K562 (cell line): Measurements from ENCODE around the gene AK5. TPM values are rescaled to one million over a fixed set of nuclear protein-coding genes. Genes with fewer than 3 reads are reported as not detected.

Experiments used
- ATAC-seq: fragments of 200-7000 bp; cut with Tn5 transposase; 3 replicates; pipeline ENCODE4 v1.9.1; 2020; ENCODE audit warnings: moderate library complexity
- BruUV-seq: library from RNA; stranded (reverse); fragments of 400-500 nt; replicated peaks from 2 replicates; lab custom pipeline; 2021; lab: Mats Ljungman, UMichigan
- CTCF ChIA-PET: fragments of 300-600 bp; formaldehyde crosslinking; extraction: SDS; loops from one replicate; lab custom pipeline; 2021; ENCODE audit warnings: low intra/inter-chr PET ratio; lab: Yijun Ruan, JAX
- POLR2A ChIA-PET: fragments of 300-600, 350-650 bp; sonication (Branson Sonifier 250); formaldehyde crosslinking; extraction: SDS; loops from one replicate; lab custom pipeline; 2021; ENCODE audit warnings: antibody characterized with exemption, inconsistent platforms; lab: Yijun Ruan, JAX
- DNase-seq, 4 experiments: peaks; one replicate each; pipeline versions ENCODE4 v3.0.0 to v3.0.0-alpha.2; 2011 to 2018; ENCODE audit warnings: low spot score in 3 of 4, mixed read lengths in 3 of 4; ENCODE audit errors: extremely low read depth in 1 of 4
- FAIRE-seq: peaks from 2 replicates; lab custom pipeline; 2011; peaks lifted over from hg19 to GRCh38; lab: Jason Lieb, UNC
- H2AFZ ChIP-seq: 2 replicates; pipeline ENCODE4 v1.6.0; 2011; ENCODE audit warnings: low read depth, low read length, control low read depth, inconsistent platforms
- H3K27ac ChIP-seq: fragments of 200-600 bp; 3 replicates; pipeline ENCODE4 v1.8.0; 2011; ENCODE audit warnings: low read depth, mild to moderate bottlenecking, control low read depth, inconsistent platforms, low read length, moderate library complexity, mixed read lengths; ENCODE audit errors: extremely low read depth
- H3K27me3 ChIP-seq, 2 experiments: fragments of 300-600 bp in 1 of 2; 2 replicates in 1 of 2; 3 replicates in 1 of 2; pipeline versions ENCODE4 v1.6.0 to v1.8.0; 2011; ENCODE audit warnings: inconsistent platforms in 2 of 2, low read length in 2 of 2, mild to moderate bottlenecking in 1 of 2, mixed read lengths in 1 of 2, moderate library complexity in 1 of 2; ENCODE audit not compliant: control insufficient read depth in 2 of 2, insufficient read depth in 2 of 2
- H3K36me3 ChIP-seq: fragments of 300-600 bp; 3 replicates; pipeline ENCODE4 v1.8.0; 2011; ENCODE audit warnings: mild to moderate bottlenecking, low read length, inconsistent platforms; ENCODE audit not compliant: control insufficient read depth, insufficient read depth
- H3K4me1 ChIP-seq, 2 experiments: fragments of 200-600 bp in 1 of 2; replicated peaks in 1 of 2; 2 replicates in 1 of 2; 3 replicates in 1 of 2; pipeline versions ENCODE4 v1.5.1 to v1.8.0; 2011; ENCODE audit warnings: inconsistent platforms in 2 of 2, low read length in 2 of 2, mild to moderate bottlenecking in 1 of 2, mixed read lengths in 1 of 2, moderate library complexity in 1 of 2; ENCODE audit not compliant: control insufficient read depth in 2 of 2, insufficient read depth in 2 of 2
- H3K4me2 ChIP-seq: 2 replicates; pipeline ENCODE4 v1.6.1; 2011; ENCODE audit warnings: low read length, control low read depth, inconsistent platforms, mixed read lengths; ENCODE audit not compliant: insufficient read depth
- H3K4me3 ChIP-seq: fragments of 200-600 bp; sonication (generic), shearing (Covaris generic); 2 replicates; pipeline ENCODE4 v1.5.1; 2016; ENCODE audit warnings: control low read depth, inconsistent platforms
- H3K79me2 ChIP-seq: fragments of 200-600 bp; 3 replicates; pipeline ENCODE4 v1.8.0; 2011; ENCODE audit warnings: low read length, inconsistent platforms; ENCODE audit not compliant: control insufficient read depth, insufficient read depth
- H3K9ac ChIP-seq, 2 experiments: 2 replicates each; pipeline versions ENCODE4 v1.6.0 to v1.6.1; 2011; ENCODE audit warnings: low read depth in 2 of 2, low read length in 2 of 2, control low read depth in 1 of 2, inconsistent platforms in 1 of 2, mild to moderate bottlenecking in 1 of 2, mixed read lengths in 1 of 2; ENCODE audit not compliant: insufficient read depth in 1 of 2
- H3K9me1 ChIP-seq: one replicate; pipeline ENCODE4 v1.6.0; 2011; ENCODE audit warnings: inconsistent platforms, mild to moderate bottlenecking, low read length, moderate library complexity; ENCODE audit not compliant: control insufficient read depth, insufficient read depth
- H3K9me3 ChIP-seq: replicated peaks from 2 replicates; pipeline ENCODE4 v1.5.1; 2011; ENCODE audit warnings: low read depth, low read length, inconsistent platforms; ENCODE audit not compliant: control insufficient read depth, insufficient read depth
- H4K20me1 ChIP-seq: replicated peaks from 2 replicates; pipeline ENCODE4 v1.6.1; 2011; ENCODE audit warnings: low read length, inconsistent platforms, mixed read lengths; ENCODE audit not compliant: control insufficient read depth, insufficient read depth
- C11orf30 ChIP-seq: fragments of 450-650 bp; IDR thresholded peaks from 2 replicates; pipeline ENCODE4 v1.6.1; 2016; ENCODE audit warnings: low read depth, mild to moderate bottlenecking
- MAFF ChIP-seq: IDR thresholded peaks from 2 replicates; pipeline ENCODE4 v1.6.1; 2012; ENCODE audit warnings: low read length, improper control_type of control experiment
- MAFG ChIP-seq: fragments of 450-650 bp; conservative IDR thresholded peaks from 2 replicates; pipeline ENCODE4 v1.6.1; 2016; ENCODE audit warnings: missing genetic modification characterization, missing compliant biosample characterization
- PCBP2 ChIP-seq: fragments of 200-400 bp; formaldehyde crosslinking; IDR thresholded peaks from 2 replicates; pipeline ENCODE4 v1.6.1; 2018; ENCODE audit warnings: low read length, low read depth, mild to moderate bottlenecking, moderate library complexity; ENCODE audit not compliant: poor library complexity, severe bottlenecking
- PRMT5 ChIP-seq: sonication (generic); formaldehyde crosslinking; IDR thresholded peaks from 2 replicates; pipeline ENCODE4 v1.5.0; 2020; ENCODE audit warnings: missing genetic modification reagents
- RBFOX2 ChIP-seq: fragments of 200-400 bp; formaldehyde crosslinking; IDR thresholded peaks from 2 replicates; pipeline ENCODE4 v1.6.1; 2017; ENCODE audit warnings: low read depth, mild to moderate bottlenecking, low read length, moderate library complexity
- RFX5 ChIP-seq: IDR thresholded peaks from 2 replicates; pipeline ENCODE4 v1.6.1; 2011; ENCODE audit warnings: low read depth, mild to moderate bottlenecking, improper control_type of control experiment, low read length
- ZC3H8 ChIP-seq: fragments of 450-650 bp; IDR thresholded peaks from 2 replicates; pipeline ENCODE4 v1.6.1; 2017
- ZNF316 ChIP-seq: fragments of 450-650 bp; IDR thresholded peaks from 2 replicates; pipeline ENCODE4 v1.6.1; 2016
- WGBS: fragments of 100-300 bp; shearing (Covaris generic); methylation state at CpG from one replicate; pipeline ENCODE4 v1.1.6; 2016; ENCODE audit warnings: low coverage, mixed read lengths; ENCODE audit not compliant: insufficient coverage; ENCODE audit errors: missing lambda C conversion rate; 5-methylcytosine and 5-hydroxymethylcytosine counted together
- in situ Hi-C: fragments of 300-500 bp; cut with MboI; formaldehyde crosslinking; loops from 4 replicates; pipeline ENCODE4 v1.15.0; 2018; ENCODE audit warnings: inconsistent platforms, mixed read lengths
- intact Hi-C: fragments of 100-400 bp; cut with micrococcal nuclease; formaldehyde crosslinking; loops from 2 replicates; pipeline ENCODE4 v1.14.2; 2022
- polyA plus RNA-seq, 8 experiments: library from polyadenylated mRNA; depleted of rRNA in 4 of 8; stranded (reverse) in 5 of 8; unstranded in 3 of 8; fragments of >200 nt; fragmentation: Nextera tagmentation in 2 of 8; fragmentation: Illumina TruSeq in 1 of 8; extraction: Ambion mirVana in 2 of 8; extraction: Trizol in 1 of 8; gene quantifications; 2 replicates each; pipeline versions ENCODE4 v1.2.1 to v1.2.3, GENCODE V29; 2011 to 2014; ENCODE audit warnings: inconsistent platforms in 1 of 8, missing spikeins in 1 of 8
- total RNA-seq, 7 experiments: library from RNA; depleted of rRNA in 6 of 7; stranded (reverse); fragments of >200 nt in 6 of 7; fragmentation: Illumina TruSeq in 2 of 7; extraction: Trizol in 2 of 7; gene quantifications; 2 replicates each; pipeline versions ENCODE4 v1.2.1 to v1.2.3, GENCODE V29; 2011 to 2021; ENCODE audit warnings: low replicate concordance in 1 of 7
- TF ChIP-seq, protein P1 (sequence below), 2 experiments: fragments of 250-450 bp in 1 of 2; fragments of 450-650 bp in 1 of 2; sonication (Bioruptor Pico) in 1 of 2; IDR thresholded peaks; 2 replicates each; pipeline versions ENCODE4 v1.6.1 to v1.8.0; 2016 to 2021; ENCODE audit warnings: mild to moderate bottlenecking in 2 of 2, moderate library complexity in 2 of 2, missing compliant biosample characterization in 1 of 2, missing genetic modification characterization in 1 of 2

Gene AK5
- total and polyA plus RNA-seq, 9 of the 15 experiments (the other 6 are each of a cell fraction or from before 2014, with no cell fraction given) = 0.06 TPM; not detected in 8

DNA sequence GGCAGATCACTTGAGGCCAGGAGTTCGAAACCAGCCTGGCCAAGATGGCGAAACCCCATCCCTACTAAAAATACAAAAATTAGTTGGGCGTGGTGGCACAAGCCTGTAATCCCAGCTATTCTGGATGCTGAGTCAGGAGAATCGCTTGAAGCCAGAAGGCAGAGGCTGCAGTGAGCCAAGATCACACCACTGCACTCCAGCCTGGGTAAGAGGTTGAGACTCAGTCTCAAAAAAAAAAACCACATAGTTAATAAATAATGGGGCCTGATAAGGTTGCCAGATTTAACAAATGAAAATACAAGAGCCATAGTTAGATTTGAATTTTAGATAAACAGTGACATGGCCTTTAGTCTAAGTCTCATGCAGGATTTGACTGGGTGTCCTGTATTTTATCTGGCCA, 225.0 kb downstream of the AK5 start:
- H3K9me1 ChIP-seq = no peaks in the 10 kb centered on the region
- no peaks in the 10 kb centered on the region for H3K4me1 ChIP-seq
- H3K79me2 ChIP-seq = no peaks in the 10 kb centered on the region
- no peak overlapping the region for H3K4me3 ChIP-seq
- CTCF ChIA-PET = no interaction called here
- H3K36me3 ChIP-seq = no peaks in the 10 kb centered on the region
- no peak overlapping the region for H3K9ac ChIP-seq
- POLR2A ChIA-PET = interaction anchor here (1.3 kb wide), 1 partner anchor 21 kb away, joined by 3 read pairs; no protein-coding TSS in a partner anchor
- no peak overlapping the region for H2AFZ ChIP-seq
- WGBS = 0% methylated on average over 4 of the region's 4 CpGs
- H3K9me3 ChIP-seq = no peaks in the 10 kb centered on the region
- no peaks in the 10 kb centered on the region for H4K20me1 ChIP-seq
- ATAC-seq = no peak
- TF ChIP-seq C11orf30 = 0 out of 2 replicates have a peak, but pooled peaks have one; percentile 22
- no peak for TF ChIP-seq PRMT5 (CRISPR knock-in tag)
- TF ChIP-seq MAFG (tag) = peak; percentile 19; the same call in 1 of the 2 replicates
- no peak for TF ChIP-seq PCBP2
- TF ChIP-seq RBFOX2 = no peak
- TF ChIP-seq RFX5 = no peak
- TF ChIP-seq MAFF = peak; percentile 3; the same call in 1 of the 2 replicates
- peak; percentile 53; the same call in 1 of the 2 replicates for TF ChIP-seq ZNF316
- TF ChIP-seq, protein P1, sequence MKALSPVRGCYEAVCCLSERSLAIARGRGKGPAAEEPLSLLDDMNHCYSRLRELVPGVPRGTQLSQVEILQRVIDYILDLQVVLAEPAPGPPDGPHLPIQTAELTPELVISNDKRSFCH (CRISPR knock-in tag; IDR thresholded peaks at IDR 0.05) = no peak
- TF ChIP-seq, protein P1 (tag; IDR thresholded peaks at IDR 0.05) = no peak
- TF ChIP-seq ZC3H8 = no peak
- H3K4me2 ChIP-seq = no peak overlapping the region
- FAIRE-seq = no peak
- DNase-seq = no peak
- intact Hi-C loops = no loop called here
- BruUV-seq = no TSS peak
- in situ Hi-C loops = no loop called here
- H3K27ac ChIP-seq = no peak overlapping the region
- peaks cover 2 to 14% of the 10 kb centered on the region in 2 experiments; a peak in 4 of 5 replicates for H3K27me3 ChIP-seq
